ENCODE results near the gene GPR68. TPM values are rescaled to one million over a fixed set of nuclear protein-coding genes. Genes with fewer than 3 reads are reported as not detected.

GPR68 gene
- total RNA-seq, 6 experiments from 2014 or later, result 0.17 to 0.27 (median 0.19) TPM; not detected in 3

DNA sequence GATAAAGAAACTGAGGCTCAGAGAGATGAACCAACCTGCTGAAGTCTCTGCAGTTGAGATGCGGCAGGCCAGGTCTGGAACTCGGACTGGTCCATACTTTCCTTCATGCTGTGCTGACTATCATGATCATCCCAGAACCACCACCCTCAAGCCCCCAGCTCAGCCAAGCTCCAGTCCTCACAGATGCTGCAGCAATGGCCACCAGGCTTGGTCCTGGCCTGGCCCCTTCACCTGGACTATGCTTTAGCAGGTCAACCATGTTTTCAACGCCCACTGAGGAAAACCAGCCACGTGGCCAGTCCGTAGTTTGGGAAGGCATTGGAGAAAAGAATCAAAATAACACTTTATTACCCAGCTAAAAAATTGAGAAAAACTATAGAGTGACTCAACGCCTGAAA is 1.4 kb downstream of the GPR68 start:
- TF ChIP-seq, protein P1, sequence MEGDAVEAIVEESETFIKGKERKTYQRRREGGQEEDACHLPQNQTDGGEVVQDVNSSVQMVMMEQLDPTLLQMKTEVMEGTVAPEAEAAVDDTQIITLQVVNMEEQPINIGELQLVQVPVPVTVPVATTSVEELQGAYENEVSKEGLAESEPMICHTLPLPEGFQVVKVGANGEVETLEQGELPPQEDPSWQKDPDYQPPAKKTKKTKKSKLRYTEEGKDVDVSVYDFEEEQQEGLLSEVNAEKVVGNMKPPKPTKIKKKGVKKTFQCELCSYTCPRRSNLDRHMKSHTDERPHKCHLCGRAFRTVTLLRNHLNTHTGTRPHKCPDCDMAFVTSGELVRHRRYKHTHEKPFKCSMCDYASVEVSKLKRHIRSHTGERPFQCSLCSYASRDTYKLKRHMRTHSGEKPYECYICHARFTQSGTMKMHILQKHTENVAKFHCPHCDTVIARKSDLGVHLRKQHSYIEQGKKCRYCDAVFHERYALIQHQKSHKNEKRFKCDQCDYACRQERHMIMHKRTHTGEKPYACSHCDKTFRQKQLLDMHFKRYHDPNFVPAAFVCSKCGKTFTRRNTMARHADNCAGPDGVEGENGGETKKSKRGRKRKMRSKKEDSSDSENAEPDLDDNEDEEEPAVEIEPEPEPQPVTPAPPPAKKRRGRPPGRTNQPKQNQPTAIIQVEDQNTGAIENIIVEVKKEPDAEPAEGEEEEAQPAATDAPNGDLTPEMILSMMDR (IDR thresholded peaks at IDR 0.05), result no peak
- no peak overlapping the region for H3K27ac ChIP-seq
- H3K4me3 ChIP-seq, result no peak overlapping the region
- no peaks in the 10 kb centered on the region for H3K9me3 ChIP-seq
- no peaks in the 10 kb centered on the region for H3K4me1 ChIP-seq
- ATAC-seq, result no peak
- intact Hi-C loops (cut with DNase I), result no loop called here
- no peaks in the 10 kb centered on the region for H3K27me3 ChIP-seq
- DNase-seq, result no peak
- H3K36me3 ChIP-seq, result no peaks in the 10 kb centered on the region
- WGBS (ENCODE audit: insufficient coverage, low coverage, low lambda C conversion rate, missing lambda C conversion rate), result 56% methylated on average over 6 of the region's 6 CpGs

- ATAC-seq (no peak), DNase-seq (no peak)
- no peak overlapping the region for H3K27ac ChIP-seq
- intact Hi-C loops (cut with DNase I), result no loop called here
- H3K4me3 ChIP-seq, result no peak overlapping the region
- no peaks in the 10 kb centered on the region for H3K4me1 ChIP-seq
- TF ChIP-seq POLR2A (IDR thresholded peaks at IDR 0.05), result no peak
- TF ChIP-seq, protein P1 (IDR thresholded peaks at IDR 0.05), result no peak
- WGBS (ENCODE audit: insufficient coverage, low coverage, low lambda C conversion rate, missing lambda C conversion rate), result 66% methylated on average over 3 of the region's 4 CpGs
- H3K9me3 ChIP-seq, result no peaks in the 10 kb centered on the region
- H3K27me3 ChIP-seq, result no peaks in the 10 kb centered on the region
- H3K36me3 ChIP-seq, result no peaks in the 10 kb centered on the region
Measured at GRCh38 chr14:91242635-91243034, 1.9 kb downstream of the GPR68 start.

DNA sequence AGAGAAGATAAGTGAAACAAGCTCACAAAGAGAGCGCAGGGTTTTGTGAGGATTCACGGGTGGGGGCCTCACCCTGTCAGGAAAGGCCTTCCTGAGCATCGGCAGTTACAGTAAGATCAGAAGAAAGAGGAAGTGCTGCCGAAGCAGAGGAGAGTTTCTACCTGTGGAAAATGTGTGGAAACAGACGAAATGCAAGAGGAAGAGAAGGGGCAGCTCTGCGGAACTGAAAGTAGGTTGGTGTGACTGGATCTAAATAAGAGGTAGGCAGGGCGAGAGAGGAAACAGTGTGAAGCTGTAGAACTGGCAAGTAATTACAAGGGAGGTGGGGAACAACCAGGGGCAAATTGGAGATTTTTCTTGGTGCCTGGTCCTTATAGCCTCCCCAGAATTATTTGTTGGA is 2.6 kb downstream of the GPR68 start:
- ATAC-seq, result peak in 2 of 4 donors; percentile 31 to 48
- Histone ChIP-seq H3K27me3 (no peaks in the 10 kb centered on the region), H3K36me3 (no peaks in the 10 kb centered on the region), H3K27ac (no peak overlapping the region), H3K4me3 (no peak overlapping the region), H3K4me1 (no peaks in the 10 kb centered on the region), H3K9me3 (no peaks in the 10 kb centered on the region)
- intact Hi-C loops (cut with DNase I), result no loop called here
- WGBS (ENCODE audit: insufficient coverage, low coverage, low lambda C conversion rate, missing lambda C conversion rate), result 39% methylated on average over 7 of the region's 7 CpGs
- no peak for DNase-seq
- TF ChIP-seq POLR2A (IDR thresholded peaks at IDR 0.05), result no peak
- TF ChIP-seq, protein P1 (IDR thresholded peaks at IDR 0.05), result no peak

- no peak overlapping the region for H3K4me3 ChIP-seq
- no peaks in the 10 kb centered on the region for H3K27me3 ChIP-seq
- ATAC-seq (no peak), DNase-seq (no peak)
- intact Hi-C loops (cut with DNase I), result no loop called here
- no peaks in the 10 kb centered on the region for H3K36me3 ChIP-seq
- H3K4me1 ChIP-seq, result no peaks in the 10 kb centered on the region
- 74% methylated on average over 8 of the region's 8 CpGs for WGBS (ENCODE audit: insufficient coverage, low coverage, low lambda C conversion rate, missing lambda C conversion rate)
- no peaks in the 10 kb centered on the region for H3K9me3 ChIP-seq
- H3K27ac ChIP-seq, result no peak overlapping the region
- no peak for TF ChIP-seq POLR2A (IDR thresholded peaks at IDR 0.05)
- TF ChIP-seq, protein P1 (IDR thresholded peaks at IDR 0.05), result no peak
Measured at GRCh38 chr14:91238661-91239060, 5.8 kb downstream of the GPR68 start.

GRCh38 chr14:91238085-91238484 is 6.4 kb downstream of the GPR68 start:
- Histone ChIP-seq H3K4me3 (no peak overlapping the region), H3K36me3 (no peaks in the 10 kb centered on the region), H3K4me1 (no peaks in the 10 kb centered on the region), H3K27ac (no peak overlapping the region), H3K9me3 (no peaks in the 10 kb centered on the region), H3K27me3 (no peaks in the 10 kb centered on the region)
- 53% methylated on average over 3 of the region's 4 CpGs for WGBS (ENCODE audit: insufficient coverage, low coverage, low lambda C conversion rate, missing lambda C conversion rate)
- TF ChIP-seq, protein P1 (IDR thresholded peaks at IDR 0.05), result no peak
- no peak for TF ChIP-seq POLR2A (IDR thresholded peaks at IDR 0.05)
- ATAC-seq, result no peak
- intact Hi-C loops (cut with DNase I), result no loop called here
- DNase-seq, result no peak
